GM12864 (cell line): ENCODE data around the gene AOAH.

ENCODE experiments used
- DNase-seq: peaks from one replicate; pipeline ENCODE4 v3.0.0-alpha.2; 2011; ENCODE audit warnings: low read depth
- H3K4me3 ChIP-seq: 2 replicates; pipeline ENCODE4 v1.5.1; 2011; ENCODE audit warnings: mild to moderate bottlenecking, low read depth, low read length, control low read depth
- CTCF ChIP-seq: IDR thresholded peaks from 2 replicates; pipeline ENCODE4 v1.5.1; 2011; ENCODE audit warnings: low read depth, mild to moderate bottlenecking, moderate library complexity, low read length, control low read depth, inconsistent platforms; ENCODE audit errors: missing control alignments

Gene AOAH

DNA sequence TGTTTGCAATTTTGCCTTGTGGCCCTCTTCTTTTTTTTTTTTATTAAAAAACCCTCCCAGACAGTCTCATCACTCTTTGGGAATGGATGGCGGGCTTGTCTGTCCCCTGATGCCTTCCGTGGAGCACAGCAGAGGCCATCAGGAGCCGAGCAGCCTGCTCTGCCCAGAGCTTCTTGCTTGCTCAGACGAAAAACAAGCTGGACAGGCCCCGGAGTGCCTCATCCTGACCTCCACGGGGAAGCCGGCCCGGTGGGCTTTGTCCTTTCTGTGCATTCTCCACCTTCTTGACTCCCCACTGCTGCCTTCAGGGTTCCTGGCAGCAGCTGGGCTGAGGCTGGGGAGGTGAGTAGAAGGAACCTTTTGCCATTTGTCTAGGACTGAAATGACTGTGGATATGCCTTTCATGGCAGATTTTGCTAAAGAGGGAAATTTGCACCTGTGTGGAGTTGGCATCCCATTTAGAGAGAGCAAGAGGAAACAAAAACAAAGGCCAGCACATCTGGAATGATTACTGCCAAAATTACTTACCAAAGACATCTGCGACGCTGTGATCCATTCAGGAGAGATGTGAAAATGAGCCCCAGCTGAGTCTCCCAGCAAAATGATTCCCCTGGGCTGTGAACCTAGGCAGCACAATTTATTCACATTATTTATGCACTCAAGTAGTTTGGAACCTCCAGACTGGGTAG is 108.3 kb downstream of the AOAH start:
- no peak for DNase-seq
- H3K4me3 ChIP-seq: no peak overlapping the region
- TF ChIP-seq CTCF: no peak

- no peak overlapping the region for H3K4me3 ChIP-seq
- no peak for TF ChIP-seq CTCF
- no peak for DNase-seq
Observed at GRCh38 chr7:36614959-36615358, 109.3 kb downstream of the AOAH start.

- no peak for DNase-seq
- TF ChIP-seq CTCF: no peak
Observed at GRCh38 chr7:36613031-36613614, 111.2 kb downstream of the AOAH start.

DNA sequence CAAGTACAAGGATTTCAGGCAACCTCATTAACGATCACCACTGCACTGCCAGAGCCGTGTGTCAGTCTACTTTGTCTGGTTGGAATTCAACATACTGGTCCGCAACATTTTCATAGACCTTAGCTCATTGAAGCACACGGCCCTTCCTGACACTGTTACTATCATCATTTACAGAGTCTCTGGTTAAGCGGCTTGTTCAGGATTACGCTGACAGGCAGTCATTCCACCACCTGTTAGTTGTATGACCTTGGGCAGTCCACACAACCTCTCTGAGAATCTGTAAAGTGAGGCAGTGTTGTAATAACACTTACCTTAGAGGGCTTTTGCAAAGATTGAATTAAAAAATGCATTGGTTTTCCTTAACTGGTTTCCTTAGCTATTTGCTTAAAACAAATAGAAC is 112.6 kb downstream of the AOAH start:
- no peak for DNase-seq
- H3K4me3 ChIP-seq: no peak overlapping the region
- TF ChIP-seq CTCF: no peak

More at GRCh38 chr7:36613031-36613614, 111.2 kb downstream of the AOAH start:
- no peak overlapping the region for H3K4me3 ChIP-seq

DNA sequence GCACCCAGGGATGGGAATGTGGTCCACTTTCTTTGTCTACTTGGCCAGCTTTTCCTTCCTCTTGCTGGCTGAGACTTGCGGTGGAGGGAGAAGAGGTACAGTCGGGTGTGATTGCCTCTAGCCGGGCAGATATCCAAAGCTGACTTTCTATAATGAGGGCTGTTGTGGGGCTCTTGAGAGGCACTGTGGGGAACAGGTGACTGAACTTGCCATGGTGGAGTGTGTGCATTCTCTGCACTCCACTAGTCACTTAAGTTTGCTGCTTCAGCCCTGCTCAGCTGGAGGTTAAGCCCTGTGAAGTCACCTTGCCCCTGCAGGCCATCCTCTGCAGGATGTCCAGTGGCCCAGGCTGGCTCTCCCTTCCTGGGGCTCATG is 116.6 kb downstream of the AOAH start:
- no peak for DNase-seq
- no peak for TF ChIP-seq CTCF
- H3K4me3 ChIP-seq: no peak overlapping the region

DNA sequence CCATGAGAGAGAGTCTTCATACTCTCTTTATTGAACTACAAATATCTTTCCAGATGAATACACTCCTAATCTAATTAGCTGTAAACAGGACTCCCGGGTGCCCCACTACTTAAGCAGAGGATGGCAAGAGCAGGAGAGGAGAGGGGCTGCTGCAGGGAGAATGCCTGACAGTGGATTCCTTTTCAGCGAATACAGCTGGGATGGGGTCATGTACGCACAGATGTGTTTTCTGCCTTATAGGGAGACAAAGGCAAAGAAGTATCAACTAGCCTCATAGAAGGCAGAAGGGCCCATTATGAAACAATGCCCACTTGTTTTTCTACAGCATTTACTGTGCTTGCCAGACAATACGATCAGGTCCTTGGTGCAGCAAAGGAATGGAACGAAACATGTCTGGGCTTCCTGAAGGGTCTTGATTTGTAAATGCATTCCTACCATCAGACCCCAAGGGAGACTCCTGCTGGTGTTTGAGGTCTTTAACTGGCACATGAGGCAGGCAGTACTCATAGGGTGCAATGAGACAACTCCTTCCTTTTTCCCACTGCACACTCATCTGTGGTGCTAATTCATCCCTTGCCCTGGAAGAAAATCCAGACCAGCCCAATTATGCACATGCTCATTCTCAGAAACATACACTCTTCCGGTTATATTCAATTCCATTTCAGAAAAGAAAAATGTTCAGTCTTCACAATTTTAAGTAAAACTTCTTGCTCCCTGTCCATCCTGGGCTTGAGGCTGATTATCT is 117.1 kb downstream of the AOAH start:
- no peak for DNase-seq
- H3K4me3 ChIP-seq: no peak overlapping the region
- TF ChIP-seq CTCF: no peak
